GM21717 (cell line): Measurements from ENCODE around the gene SELENOS.
A peak's percentile ranks its signal among the peaks of the same experiment; 100 is the strongest.

Experiments
- ATAC-seq: cut with Tn5 transposase; IDR thresholded peaks from one replicate; pipeline ENCODE4 v1.9.1; 2021; ENCODE audit warnings: mild to moderate bottlenecking, moderate library complexity; ENCODE audit not compliant: unreplicated experiment

The SELENOS gene

GRCh38 chr15:101277038-101277822 is at the start of gene SELENOS:
TSS of gene SELENOS (minus strand) at chr15:101277485. CDS start at chr15:101277417, 68 bp downstream.
- ATAC-seq: peak; percentile 91

GRCh38 chr15:101326462-101327146 is 49.3 kb upstream of the SELENOS start:
- no peak for ATAC-seq

- no peak for ATAC-seq
Measured at GRCh38 chr15:101326026-101326315, 48.7 kb upstream of the SELENOS start.

- no peak for ATAC-seq
Measured at GRCh38 chr15:101325263-101326025, 48.2 kb upstream of the SELENOS start.

GRCh38 chr15:101324524-101325177 is 47.4 kb upstream of the SELENOS start:
- ATAC-seq: no peak

- ATAC-seq: no peak
Measured at GRCh38 chr15:101323793-101324523, 46.7 kb upstream of the SELENOS start.

- ATAC-seq: no peak
Measured at GRCh38 chr15:101322854-101323477, 45.7 kb upstream of the SELENOS start.

GRCh38 chr15:101322016-101322695 is 44.9 kb upstream of the SELENOS start:
- no peak for ATAC-seq

- no peak for ATAC-seq
Measured at GRCh38 chr15:101320501-101321052, 43.3 kb upstream of the SELENOS start.

- no peak for ATAC-seq
Measured at GRCh38 chr15:101318839-101319238, 41.6 kb upstream of the SELENOS start.

- no peak for ATAC-seq
Measured at GRCh38 chr15:101318147-101318819, 41.0 kb upstream of the SELENOS start.

GRCh38 chr15:101317336-101317872 is 40.1 kb upstream of the SELENOS start:
- no peak for ATAC-seq

- ATAC-seq: no peak
Measured at GRCh38 chr15:101316529-101316928, 39.2 kb upstream of the SELENOS start.

GRCh38 chr15:101315736-101316135 is 38.5 kb upstream of the SELENOS start:
- no peak for ATAC-seq

GRCh38 chr15:101314336-101315125 is 37.2 kb upstream of the SELENOS start:
- no peak for ATAC-seq

GRCh38 chr15:101313041-101313761 is 35.9 kb upstream of the SELENOS start:
- no peak for ATAC-seq

- ATAC-seq: no peak
Measured at GRCh38 chr15:101310508-101310907, 33.2 kb upstream of the SELENOS start.
